Erythroblast (primary cell): ENCODE measurements around the gene RSPH6A.

ENCODE experiments used
- GATA1 ChIP-seq: IDR thresholded peaks from 2 replicates; pipeline ENCODE4 v1.6.1; 2011; ENCODE audit warnings: low read depth, mild to moderate bottlenecking, control low read depth, low read length, moderate library complexity
- POLR2A ChIP-seq: IDR thresholded peaks from 2 replicates; pipeline ENCODE4 v1.6.1; 2011; ENCODE audit warnings: mild to moderate bottlenecking, low read length

GRCh38 chr19:45826934-45827333, 11.8 kb upstream of the RSPH6A start:
- no peak for TF ChIP-seq POLR2A
- TF ChIP-seq GATA1 = no peak
